Neutrophil (primary cell): ENCODE data around the gene GGNBP2.
A peak's percentile ranks its signal among the peaks of the same experiment; 100 is the strongest.

Source experiments
- H3K27ac ChIP-seq: fragments of 200-600 bp; sonication (generic); 2 replicates; pipeline ENCODE4 v1.5.1; 2016; ENCODE audit warnings: mild to moderate bottlenecking, moderate library complexity
- H3K27me3 ChIP-seq: fragments of 200-600 bp; sonication (generic); 2 replicates; pipeline ENCODE4 v1.6.0; 2016; ENCODE audit warnings: mild to moderate bottlenecking
- H3K36me3 ChIP-seq: fragments of 200-600 bp; sonication (generic); 2 replicates; pipeline ENCODE4 v1.5.1; 2017
- H3K4me1 ChIP-seq, 2 experiments: fragments of 200-600 bp in 1 of 2; sonication (generic) in 1 of 2; 1 replicate in 1 of 2; 2 replicates in 1 of 2; pipeline versions ENCODE4 v1.5.1 to v1.6.1; 2013 to 2016; ENCODE audit warnings: low read depth in 1 of 2, low read length in 1 of 2, mild to moderate bottlenecking in 1 of 2, moderate library complexity in 1 of 2; ENCODE audit not compliant: control insufficient read depth in 1 of 2, insufficient read depth in 1 of 2
- H3K4me3 ChIP-seq, 2 experiments: fragments of 200-600 bp in 1 of 2; sonication (generic) in 1 of 2; 1 replicate in 1 of 2; 2 replicates in 1 of 2; pipeline ENCODE4 v1.5.1; 2013 to 2016; ENCODE audit warnings: low read depth in 1 of 2, low read length in 1 of 2, mild to moderate bottlenecking in 1 of 2, moderate library complexity in 1 of 2
- H3K9me3 ChIP-seq: fragments of 200-600 bp; sonication (generic); 2 replicates; pipeline ENCODE4 v1.5.1; 2016
- TF ChIP-seq, protein P1 (sequence below): fragments of 200-600 bp; sonication (generic); IDR thresholded peaks from 2 replicates; pipeline ENCODE4 v1.5.1; 2016; ENCODE audit warnings: antibody characterized with exemption

The GGNBP2 gene

DNA sequence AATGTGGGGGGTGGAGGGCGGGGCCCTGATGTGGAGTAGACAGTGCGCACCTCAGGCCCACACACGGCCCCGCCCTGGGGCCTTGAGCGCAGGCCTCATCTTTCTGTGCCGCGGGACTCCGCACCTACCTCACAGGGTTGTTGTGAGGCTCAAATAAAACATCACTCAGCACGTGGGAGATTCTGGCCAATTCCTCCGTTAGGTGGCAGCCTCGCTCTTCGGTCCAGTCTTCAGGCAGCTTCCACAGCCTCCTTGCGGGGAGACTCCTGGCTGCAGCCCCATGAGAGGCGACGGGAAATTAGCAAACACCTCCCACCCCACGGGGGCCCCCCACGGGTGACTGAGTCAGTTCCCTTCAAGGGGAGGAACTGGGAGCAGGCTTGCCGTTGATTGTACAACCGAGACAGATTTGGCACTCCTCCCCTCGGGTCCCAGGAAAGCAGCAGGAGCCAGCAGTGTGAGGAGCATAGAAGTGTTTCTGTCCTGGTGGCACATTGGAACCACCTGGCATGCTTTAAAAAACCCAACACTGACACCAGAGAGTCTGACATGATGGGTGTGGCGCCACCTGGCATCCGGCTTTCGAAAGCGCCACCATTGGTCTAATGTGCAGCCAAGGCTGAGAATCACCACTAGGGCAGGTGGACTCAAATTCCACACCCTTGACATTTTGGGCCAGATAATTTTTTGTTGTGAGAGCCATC, 64.2 kb downstream of the GGNBP2 start:
- TF ChIP-seq, protein P1, sequence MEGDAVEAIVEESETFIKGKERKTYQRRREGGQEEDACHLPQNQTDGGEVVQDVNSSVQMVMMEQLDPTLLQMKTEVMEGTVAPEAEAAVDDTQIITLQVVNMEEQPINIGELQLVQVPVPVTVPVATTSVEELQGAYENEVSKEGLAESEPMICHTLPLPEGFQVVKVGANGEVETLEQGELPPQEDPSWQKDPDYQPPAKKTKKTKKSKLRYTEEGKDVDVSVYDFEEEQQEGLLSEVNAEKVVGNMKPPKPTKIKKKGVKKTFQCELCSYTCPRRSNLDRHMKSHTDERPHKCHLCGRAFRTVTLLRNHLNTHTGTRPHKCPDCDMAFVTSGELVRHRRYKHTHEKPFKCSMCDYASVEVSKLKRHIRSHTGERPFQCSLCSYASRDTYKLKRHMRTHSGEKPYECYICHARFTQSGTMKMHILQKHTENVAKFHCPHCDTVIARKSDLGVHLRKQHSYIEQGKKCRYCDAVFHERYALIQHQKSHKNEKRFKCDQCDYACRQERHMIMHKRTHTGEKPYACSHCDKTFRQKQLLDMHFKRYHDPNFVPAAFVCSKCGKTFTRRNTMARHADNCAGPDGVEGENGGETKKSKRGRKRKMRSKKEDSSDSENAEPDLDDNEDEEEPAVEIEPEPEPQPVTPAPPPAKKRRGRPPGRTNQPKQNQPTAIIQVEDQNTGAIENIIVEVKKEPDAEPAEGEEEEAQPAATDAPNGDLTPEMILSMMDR, result peak; percentile 25
- Histone ChIP-seq H3K9me3 (no peaks in the 10 kb centered on the region), H3K4me1 (peaks cover 17 to 18% of the 10 kb centered on the region in 2 experiments), H3K36me3 (no peaks in the 10 kb centered on the region), H3K4me3 (peak overlapping the region in 1 of 2 experiments; percentile 22), H3K27me3 (no peaks in the 10 kb centered on the region), H3K27ac (peak overlapping the region; percentile 39)

DNA sequence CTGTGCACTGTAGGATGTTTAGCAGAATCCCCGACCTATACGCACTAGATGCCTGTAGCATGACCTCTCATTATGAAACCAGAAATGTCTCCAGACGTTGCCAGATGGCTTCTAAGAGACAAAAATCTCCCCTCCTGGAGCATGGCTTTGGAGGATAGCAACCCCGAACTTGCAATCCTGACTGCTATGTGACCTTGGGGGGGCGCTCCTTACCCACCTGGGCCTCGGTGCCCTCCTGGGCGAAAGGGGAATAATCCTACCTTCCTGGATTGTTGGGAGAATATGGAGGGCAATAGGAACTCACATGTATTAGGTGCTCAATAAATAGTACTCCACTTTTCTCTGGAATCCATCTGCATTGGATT, 64.8 kb downstream of the GGNBP2 start:
- Histone ChIP-seq H3K27me3 (no peaks in the 10 kb centered on the region), H3K36me3 (no peaks in the 10 kb centered on the region), H3K4me1 (peaks cover 15 to 17% of the 10 kb centered on the region in 2 experiments), H3K9me3 (no peaks in the 10 kb centered on the region), H3K27ac (no peak overlapping the region), H3K4me3 (peak overlapping the region in 1 of 2 experiments; percentile 22)
- TF ChIP-seq, protein P1, result no peak

DNA sequence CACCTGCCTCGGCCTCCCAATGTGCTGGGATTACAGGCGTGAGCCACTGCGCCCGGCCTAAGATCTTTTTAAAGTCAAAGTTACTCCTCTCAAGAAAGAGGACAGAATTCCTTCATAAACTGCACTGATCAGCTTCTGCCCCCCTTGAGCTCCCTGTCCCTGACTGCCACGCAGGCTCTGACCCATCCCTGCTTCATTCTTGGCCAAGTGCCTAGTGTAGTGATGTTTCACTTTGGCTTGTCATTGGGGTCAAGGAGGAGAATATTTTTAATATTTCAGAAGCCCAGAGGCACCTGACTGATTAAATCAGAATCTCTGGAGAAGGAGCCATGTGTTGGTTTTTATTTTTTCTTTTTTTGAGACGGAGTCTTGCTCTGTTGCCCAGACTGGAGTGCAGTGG, 65.8 kb downstream of the GGNBP2 start:
- no peaks in the 10 kb centered on the region for H3K9me3 ChIP-seq
- TF ChIP-seq, protein P1, result no peak

DNA sequence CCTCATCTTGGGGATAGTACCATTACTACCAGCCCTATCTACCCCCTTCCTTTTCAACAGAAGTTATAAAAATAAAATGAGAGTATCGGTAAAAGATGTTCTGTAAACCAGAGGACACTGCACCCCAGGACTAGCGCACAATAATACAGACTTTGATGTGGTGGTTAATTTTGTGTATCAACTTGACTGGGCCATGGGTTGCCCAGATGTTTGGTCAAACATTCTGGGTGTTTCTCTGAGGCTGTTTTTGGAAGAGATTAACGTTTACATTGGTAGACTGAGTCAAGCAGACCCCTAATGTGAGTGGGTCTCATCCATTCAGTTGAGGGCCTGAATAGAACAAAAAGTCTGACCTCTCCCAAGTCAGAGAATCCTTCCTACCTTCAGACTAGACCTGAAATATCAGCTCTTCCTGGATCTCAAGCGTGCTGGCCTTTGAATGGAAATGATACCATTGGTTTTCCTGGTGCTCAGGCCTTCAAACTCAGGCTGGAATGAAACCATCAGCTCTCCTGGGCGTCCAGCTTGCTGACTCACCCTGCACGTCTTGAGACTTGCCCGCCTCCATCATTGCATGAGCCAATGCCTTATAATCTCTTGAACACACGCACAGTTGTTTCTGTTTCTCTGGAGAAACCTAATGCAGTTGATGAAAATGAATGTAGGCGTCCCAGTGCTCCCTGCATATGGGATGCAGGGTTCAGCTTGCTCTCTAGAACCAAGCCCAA, 66.8 kb downstream of the GGNBP2 start:
- Histone ChIP-seq H3K36me3 (no peaks in the 10 kb centered on the region), H3K27ac (no peak overlapping the region), H3K4me3 (no peak overlapping the region), H3K27me3 (no peaks in the 10 kb centered on the region), H3K9me3 (no peaks in the 10 kb centered on the region), H3K4me1 (peaks cover 15 to 17% of the 10 kb centered on the region in 2 experiments)
- TF ChIP-seq, protein P1, result no peak

More for the DNA sequence above, 65.8 kb downstream of the GGNBP2 start:
- no peak overlapping the region for H3K27ac ChIP-seq
- peaks cover 15 to 17% of the 10 kb centered on the region in 2 experiments for H3K4me1 ChIP-seq
- H3K36me3 ChIP-seq, result no peaks in the 10 kb centered on the region
- H3K4me3 ChIP-seq, result no peak overlapping the region
- H3K27me3 ChIP-seq, result no peaks in the 10 kb centered on the region

DNA sequence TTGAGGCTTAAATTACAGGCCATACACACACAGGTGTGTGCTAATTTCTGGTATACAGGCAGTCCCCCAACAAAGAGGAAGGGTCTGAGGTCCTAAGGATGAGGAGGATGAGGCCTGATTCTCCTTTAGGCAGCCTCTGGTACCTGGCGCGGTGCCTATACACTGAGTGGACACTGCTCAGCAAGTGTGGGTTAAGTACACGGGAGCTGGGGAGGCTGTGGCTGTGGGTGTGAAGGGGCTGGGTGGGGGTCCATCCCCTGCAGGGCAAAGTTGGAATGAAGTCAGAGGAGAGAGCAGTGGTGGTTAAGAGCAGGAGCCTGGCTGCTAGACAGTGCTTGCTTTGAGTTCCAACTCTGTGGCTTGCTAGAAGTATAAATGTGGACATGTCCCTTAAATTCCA, 67.6 kb downstream of the GGNBP2 start:
- Histone ChIP-seq H3K36me3 (no peaks in the 10 kb centered on the region), H3K27me3 (no peaks in the 10 kb centered on the region), H3K27ac (no peak overlapping the region), H3K4me1 (peaks cover 15 to 17% of the 10 kb centered on the region in 2 experiments), H3K9me3 (no peaks in the 10 kb centered on the region), H3K4me3 (no peak overlapping the region)
- TF ChIP-seq, protein P1, result no peak
